HG03159 (cell line): Measurements from ENCODE around the gene FAM227B.
"Not testable (repeated sequence)": the region's sequence is repeated elsewhere in the genome, so short reads cannot be mapped to it uniquely, and the experiment has no call there.

Experiments
- ATAC-seq: cut with Tn5 transposase; IDR thresholded peaks from one replicate; pipeline ENCODE4 v1.9.1; 2021; ENCODE audit warnings: mild to moderate bottlenecking, moderate library complexity; ENCODE audit not compliant: unreplicated experiment

Gene FAM227B, protein sequence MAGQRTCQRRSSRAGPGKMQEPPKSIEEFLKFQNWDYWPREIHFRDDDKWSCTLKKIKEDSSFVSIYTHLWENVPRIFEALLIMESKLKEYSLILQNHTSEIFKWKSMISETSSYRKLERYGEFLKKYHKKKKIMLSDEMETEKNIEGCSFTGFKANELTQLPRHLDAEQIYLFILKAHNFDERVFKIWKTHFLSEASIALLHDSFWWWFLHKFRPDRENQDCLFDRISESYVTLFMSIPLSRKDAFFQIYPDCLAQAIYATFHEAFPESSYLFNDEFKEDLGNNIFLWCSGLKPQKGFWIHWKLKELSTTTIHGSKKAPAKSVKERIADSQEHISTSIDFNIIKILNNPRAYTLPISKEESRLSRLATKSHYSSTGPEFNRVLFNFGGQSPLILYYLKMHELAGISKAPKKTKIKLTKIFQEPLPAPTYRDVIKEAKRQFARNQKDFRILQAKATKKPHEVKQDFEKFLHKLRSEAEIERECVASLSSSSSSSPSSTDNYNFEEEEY

DNA sequence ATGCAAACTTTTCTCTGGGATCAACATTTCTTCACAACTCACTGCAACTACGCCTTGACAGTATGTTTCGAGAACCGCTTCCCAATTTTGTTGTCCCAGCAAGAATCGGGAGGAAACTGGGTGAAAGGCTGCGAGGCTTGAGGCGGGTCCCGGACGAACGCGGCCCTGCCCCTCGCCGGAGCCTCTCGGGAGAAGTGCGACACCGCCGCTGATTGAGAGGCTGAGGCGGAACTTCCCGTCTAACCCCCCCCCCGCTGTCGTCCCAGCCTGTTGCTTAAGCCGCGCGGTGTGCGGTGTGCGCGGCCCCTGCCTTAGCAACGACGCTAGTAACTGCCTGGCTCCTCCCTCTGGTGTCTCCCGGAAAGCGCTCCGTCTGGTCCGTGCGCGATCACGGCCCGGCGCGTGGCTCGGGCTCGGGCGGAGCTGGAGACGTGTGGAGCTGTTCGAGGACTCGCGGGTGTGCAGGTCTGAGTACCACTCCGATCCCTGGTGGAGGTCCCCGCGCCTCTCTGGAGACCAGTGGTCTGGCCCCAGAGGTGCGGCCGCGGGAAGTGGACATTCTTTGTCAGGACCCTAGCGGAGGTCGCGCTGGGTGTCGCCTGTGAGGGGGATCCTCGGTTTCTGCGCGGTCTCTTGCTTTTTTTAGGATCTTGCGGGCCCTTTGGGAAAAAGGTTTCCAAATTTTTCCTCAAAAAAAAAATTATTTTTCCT is at the start of gene FAM227B, which contains the start of gene DTWD1:
TSS of gene FAM227B (minus strand) at position 161 of the 711 bp plus-strand sequence. CDS start 5,647 bp downstream, outside the sequence.
TSS of gene DTWD1 (plus strand) at position 391 of the 711 bp plus-strand sequence. CDS start 4,120 bp downstream, outside the sequence.
- ATAC-seq = peak; percentile 97

DNA sequence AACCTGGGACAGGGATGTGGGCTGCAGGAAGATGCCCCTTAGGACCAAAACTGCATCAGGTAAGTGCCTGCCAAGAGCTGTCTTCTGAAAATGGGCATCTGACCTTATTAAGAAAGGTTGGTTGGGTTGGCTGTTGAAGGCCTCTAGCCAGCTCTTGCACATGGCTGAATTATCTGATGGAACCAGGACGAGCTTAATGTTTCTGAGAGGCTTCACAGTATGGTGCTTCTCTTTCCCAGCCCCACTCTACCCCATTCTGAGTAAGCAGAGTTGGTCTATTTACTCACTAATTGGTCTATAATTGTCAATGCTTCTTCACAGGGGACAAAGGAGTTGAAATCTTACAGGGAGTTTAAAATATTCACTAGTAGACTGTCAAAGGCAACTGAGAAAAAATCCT is 48.7 kb upstream of the FAM227B start:
- no peak for ATAC-seq

DNA sequence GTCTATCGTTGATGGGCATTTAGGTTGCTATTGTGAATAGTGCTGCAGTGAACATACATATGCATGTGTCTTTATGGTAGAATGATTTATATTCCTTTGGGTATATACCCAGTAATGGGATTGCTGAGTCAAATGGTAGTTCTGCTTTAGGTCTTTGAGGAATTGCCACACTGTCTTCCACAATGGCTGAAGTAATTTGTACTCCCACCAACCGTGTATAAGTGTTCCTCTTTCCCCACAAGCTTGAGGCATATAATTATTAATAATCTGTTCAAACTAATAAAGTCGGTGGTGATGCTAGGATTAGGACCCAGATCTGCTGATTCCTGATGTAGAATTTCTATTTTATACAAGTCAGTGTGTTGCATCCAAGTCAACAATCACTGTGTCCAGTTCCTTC is 45.9 kb upstream of the FAM227B start:
- ATAC-seq = not testable (repeated sequence)

DNA sequence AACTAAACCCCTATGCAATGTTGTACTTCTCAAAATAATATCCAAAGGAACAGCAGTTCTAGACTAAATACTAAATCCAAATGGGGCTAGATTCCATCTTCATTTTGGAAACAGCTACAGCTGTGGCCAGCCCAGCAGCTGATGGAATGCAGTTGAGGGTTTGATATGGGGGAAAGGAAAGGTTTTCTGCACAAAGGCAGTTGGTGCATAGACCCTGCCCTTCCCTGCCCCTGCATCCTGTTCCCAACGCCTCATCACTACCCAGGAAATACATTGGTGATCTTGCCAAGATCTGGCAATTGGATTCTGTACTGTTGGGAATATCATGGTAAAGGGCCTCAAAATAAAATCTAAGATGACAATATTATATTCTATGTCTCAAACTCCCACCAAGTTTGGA is 44.1 kb upstream of the FAM227B start:
- no peak for ATAC-seq

DNA sequence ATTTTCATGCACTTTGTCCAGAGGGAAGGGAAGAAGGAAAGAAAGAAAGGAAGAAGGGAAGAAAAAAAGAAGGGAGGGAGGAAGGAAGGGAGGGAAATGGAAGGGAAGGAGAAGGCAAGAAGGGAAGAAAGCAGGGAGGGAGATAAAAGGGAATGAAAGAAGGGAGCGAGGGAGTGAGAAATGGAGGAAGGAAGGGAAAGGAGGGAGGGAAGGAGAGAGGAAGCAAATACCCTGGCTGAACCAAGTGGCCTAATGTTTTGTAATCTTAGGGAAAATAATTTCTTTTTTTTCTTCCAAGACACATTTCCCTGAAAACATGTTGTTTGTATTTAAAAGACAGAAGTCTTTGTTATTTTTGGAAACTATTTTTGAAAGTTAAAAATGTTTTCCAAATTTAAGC is 36.1 kb upstream of the FAM227B start:
- ATAC-seq = no peak

DNA sequence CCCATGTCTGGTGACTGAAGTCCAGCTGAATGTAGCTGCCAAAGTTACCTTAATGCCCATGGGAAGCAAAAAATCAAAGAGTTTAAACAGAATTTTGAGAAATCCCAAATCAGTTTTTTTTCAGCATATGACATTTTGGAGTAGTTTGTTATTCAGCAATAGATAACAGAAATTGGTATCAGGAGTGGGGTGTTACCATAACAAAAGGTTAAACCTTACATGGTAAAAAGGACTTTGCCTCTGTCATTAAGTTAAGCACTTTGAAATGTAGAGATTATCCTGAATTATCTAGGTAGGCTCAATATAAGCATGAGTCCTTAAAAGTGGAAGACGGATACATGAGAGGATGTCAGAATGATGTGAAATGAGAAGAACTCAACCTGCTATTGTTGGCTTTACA is 32.3 kb upstream of the FAM227B start:
- ATAC-seq = no peak

DNA sequence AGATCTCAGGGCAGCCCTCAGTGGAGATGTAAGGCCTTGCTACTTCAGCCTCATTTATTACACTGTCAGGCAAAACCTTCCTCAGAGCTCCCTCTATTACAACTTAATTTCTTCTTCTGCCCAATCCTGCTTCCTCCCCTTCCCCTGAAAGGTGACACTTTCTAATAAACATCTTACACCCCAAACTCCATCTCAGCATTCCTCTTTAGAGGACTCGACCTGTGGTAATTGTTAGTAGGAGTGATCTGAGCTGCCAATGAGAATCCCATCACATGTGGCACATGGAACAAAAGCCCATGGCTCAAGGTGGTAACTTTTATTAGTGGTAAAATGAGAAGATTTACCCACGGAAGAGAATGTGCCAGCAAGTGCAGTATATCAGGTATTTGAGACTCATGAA is 30.1 kb upstream of the FAM227B start:
- no peak for ATAC-seq

DNA sequence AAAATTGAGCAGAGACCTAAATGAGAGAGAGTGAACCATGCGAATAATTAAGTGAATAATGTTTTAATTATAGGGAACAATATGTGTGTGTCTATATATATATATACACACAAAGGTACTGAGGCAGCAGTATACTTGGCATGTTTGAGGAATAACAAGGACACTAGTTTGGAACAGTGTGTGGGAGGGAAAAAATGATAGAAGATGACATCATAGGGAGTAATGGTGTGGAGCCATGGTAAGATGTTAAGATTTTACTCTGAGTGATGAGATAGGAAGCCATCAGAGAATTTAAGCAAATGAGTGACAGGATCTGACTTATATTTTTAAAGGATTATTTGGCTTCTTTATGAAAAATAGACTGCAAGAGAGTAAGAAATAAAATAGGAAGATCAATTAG is 29.4 kb upstream of the FAM227B start:
- ATAC-seq = no peak

DNA sequence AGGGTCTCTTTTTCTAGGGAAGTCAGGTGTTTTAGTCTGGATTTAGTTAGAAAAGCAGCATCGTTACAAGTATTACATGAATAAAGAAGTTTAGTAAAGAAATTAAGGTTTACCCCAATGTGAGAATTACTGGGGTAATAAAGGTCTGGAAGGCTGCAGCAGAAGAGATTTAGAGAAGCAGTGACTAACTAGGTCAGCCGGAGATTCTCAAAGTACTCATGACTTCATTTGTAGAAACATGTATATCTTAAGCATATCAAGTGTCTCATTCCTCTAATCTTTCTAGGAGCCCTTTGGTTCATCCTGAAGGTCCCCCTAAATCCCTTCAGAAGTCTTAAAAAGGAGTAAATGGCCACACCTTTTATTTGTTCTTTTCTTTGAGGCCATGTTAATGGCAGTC is 26.3 kb upstream of the FAM227B start:
- no peak for ATAC-seq

DNA sequence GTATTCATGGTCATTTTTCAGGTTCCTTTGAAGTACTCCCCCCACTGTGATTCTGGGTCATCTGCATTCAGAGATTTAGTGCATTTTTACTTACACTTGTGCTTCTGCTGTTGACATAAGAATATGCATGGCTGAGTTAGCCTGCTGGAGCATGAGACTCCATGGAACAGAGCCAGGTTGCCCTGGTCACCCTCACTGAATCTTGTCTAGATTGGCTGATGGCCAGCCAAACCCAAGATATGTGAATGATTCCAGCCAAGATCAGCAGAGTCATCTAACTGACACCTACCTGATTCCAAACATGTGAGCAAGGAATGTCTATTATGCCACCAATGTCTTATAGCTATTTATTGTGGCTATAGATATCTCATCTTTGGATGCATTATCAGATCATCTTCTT is 25.3 kb upstream of the FAM227B start:
- ATAC-seq = no peak

DNA sequence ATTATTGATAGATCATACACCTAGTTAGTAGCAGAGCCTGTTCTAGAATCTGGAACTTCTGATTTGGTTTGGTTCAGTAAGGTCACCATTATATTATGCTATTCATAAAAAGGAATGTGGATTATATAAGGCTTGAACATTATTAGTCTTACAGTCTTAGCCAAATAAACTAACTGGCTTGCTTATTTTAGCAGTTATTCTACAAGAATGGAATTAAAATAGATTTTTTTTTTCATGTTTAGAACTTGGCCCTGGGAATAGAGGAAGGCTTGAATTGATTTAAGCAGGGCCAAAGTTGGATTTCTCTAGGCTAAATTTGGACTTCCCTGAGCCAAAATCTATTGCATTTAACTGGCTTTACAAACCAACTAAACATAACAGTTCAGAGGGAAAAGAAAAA is 24.7 kb upstream of the FAM227B start:
- no peak for ATAC-seq

DNA sequence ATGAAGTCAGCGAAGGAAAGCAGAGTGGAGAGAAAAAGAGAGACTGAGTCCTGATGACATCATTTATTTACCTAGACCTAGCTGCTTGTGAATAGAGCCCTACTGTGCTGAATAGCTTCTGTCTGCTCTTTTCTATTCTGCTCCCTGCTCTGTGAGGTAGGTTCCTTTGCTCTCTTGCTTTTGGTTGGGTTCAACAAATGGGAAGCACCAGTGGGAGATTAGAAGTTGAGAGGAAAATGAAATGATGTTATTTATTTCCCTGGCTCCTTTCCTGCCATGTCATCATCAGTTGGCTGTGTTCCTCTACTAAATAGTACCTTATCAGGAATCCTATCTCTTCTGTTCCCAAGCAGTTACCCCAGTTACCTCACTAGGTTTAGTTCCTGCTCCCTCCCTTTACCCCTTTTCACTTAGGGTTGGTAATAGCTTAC is 23.8 kb upstream of the FAM227B start:
- no peak for ATAC-seq

DNA sequence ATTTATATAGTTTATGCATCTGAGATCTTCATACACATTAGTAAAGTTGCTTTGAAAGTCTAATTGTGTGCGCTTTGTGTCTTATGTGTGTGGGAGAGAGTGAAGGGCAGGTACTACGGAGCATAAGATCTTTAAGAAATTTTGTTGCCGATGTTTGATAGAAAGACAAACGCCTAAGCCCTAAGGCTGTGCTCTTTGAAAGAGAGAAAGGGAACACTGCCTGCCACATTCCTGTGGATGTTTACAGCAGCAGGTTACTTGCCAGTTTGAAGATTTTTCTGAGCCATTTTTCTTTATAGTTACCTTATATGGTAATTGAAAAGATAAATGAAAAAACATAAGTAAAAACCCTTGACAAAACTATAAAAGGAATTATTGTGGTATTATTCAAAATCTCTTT is 17.2 kb upstream of the FAM227B start:
- no peak for ATAC-seq

DNA sequence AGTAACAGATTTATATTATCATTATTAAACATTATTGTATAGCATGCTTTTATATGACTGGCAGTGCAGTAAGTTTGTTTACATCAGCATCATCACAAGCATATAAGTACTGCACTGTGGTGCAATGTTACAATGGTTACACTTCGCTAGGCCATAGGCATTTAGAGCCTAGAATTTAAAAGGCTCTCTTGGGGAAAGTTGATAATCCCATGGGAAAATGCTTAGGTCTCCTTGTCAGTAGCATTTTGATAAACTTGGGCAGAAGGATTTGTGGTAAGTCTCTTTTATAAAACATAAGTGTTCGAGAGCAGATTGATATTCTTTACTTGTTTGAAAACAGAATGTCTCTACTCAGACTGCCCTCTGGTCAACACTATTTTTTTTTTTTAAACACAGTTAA is 7.8 kb upstream of the FAM227B start:
- ATAC-seq = no peak

DNA sequence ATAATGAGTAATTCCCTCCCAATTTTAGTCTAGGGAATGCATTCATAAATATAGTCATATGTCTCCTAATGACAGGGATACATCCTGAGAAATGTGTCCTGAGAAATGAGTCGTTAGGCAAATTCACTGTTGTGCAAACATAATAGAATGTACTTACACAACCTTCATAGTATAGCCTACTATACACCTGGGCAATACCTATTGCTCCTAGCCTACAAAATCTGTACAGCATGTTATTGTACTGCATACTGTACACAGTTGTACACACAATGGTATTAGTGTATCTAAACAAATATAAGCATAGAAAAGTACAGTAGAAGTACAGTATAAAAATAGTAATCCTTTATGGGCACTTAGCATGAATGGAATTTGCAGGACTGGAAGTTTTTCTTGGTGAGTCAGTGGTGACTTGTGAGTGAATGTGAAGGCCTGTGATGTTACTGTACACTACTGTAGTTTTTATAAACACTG is 6.8 kb upstream of the FAM227B start:
- ATAC-seq = no peak

DNA sequence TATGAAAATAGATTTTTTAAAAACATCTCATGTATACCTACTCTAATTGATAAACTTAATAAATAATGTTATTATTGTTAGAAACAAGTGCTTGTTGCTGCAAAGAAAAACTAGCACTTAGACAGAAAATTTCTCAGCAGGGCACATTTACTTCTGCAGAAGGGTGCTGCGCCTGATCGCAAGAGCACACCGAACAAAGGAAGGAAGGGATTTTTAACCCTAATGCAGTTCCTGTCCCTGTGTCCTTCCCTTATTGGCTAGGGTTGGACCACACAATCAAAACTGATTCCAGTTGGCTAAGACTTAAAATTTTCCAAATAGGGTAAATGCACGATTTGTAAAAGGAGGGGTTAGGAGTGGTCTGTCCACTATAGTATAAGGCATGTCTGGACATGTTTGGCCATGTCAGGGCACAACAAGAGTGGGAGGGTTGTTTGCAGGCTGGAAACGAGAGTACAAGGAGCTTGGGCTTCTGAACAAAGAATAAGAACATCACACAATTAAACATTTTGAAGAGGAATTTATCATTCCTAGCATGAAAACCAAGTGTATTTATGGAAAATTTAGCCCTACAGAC is 4.9 kb upstream of the FAM227B start:
- no peak for ATAC-seq

DNA sequence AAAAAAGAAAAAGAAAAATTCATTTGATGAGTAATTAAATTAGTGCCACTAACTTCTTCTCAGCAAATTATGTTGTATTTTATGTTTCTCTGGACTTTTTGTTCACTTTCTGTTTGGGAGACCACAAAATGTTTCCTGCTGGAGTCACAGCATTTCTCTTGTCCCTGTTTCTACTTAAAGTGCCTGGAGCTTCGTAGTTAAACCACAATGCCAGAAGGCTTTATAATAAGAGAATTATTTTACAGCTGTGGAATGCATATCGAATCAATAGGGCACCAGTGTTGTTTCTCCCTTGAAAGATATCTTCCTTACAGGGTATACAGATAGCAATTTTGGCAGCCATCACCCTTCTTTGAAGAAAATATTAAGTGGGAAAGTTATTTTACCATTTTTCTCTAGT is 3.4 kb upstream of the FAM227B start:
- ATAC-seq = no peak

DNA sequence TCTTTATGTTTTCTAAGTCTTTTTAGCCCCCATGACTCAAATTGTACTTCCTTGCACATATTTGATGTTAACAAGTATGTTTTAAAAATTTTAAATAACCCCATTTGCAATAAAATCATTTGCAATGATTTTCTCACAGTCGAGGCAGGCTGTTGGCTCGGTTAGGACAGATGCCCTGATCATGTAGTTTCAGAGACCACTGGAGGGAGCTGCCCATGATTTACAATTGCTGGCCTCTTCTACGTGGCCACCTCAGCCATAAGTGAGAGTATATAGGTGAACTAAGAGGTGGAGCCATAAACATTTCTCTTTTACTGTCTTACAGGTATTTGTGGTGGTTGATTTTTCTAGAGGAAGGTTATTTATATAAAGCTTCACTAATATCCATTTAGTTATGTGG is 1.9 kb upstream of the FAM227B start:
- no peak for ATAC-seq

DNA sequence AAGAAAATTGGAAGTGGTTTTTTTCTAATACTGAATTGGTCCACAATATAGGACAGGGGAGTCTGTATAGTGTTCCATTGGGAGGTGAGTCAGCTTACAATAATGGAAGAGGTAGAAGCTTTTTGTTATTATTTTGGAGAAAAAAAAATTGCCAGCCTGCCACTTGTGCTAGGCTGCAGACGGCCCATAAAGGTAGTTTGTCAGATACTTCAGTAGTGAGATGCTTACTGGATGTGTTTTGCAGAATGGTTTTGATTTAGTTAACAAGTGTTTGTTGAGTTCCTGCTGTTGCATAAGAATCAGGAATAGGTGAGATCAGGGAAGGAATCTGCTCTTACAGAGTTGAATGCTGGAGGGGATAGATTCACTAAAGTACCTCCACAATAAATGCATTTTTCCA is 1.3 kb upstream of the FAM227B start:
- ATAC-seq = no peak

DNA sequence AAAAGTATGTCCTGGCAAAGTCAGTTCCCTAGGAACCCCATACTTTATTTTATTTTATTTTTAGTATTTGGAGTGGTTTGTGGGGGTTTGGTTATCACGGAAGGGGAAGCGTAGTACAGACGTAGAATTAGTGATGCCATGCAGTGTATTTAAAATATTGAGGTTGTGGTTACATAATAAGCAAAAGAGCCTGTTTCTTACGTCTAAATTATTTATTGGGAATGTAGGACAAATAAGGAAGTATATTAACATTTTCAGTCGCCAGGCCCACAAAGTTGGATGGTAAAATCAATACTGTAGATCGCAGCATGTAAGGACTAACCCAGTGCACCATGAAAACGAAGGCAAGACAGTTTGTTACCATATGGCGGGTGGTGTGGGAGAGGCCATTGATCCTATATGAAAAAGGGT is 788 bp upstream of the FAM227B start:
- ATAC-seq = no peak

DNA sequence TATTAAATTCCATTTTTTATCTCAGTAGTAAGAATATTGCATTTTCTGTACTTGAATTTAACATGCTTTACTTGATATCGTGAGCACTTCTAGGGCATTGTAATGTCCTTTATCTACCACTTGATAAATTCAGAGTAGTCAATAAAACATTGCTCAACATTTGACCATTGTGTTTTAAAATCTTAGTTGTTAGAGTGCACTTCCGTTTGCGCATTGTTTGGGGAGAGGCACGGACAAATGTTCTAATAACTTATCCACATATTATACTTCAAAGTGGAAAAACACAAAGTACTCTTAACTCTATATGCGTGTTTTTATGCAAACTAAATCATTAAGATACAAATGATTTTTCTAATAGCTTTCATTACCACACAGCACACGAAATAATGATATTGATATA is 419 bp downstream of the FAM227B start:
- peak; percentile 0 for ATAC-seq

DNA sequence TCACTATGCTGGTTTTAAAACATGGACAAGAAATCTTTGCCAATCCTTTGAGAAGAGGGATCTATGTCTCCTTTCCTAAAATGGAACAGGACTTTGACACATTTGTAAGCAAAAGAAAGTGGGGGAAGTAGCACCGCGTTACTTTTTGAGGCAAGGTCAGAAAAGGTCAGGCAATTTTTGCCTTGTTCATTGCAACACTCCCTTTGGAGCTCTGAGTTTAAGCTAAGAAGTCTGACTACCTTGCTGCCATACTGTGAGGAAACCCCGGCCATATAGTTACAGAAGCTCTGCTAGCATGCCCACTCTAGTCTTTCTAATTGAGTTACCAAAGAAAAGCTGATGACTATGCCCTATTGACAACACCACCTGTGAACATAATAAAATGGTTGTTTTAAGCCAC is 1.4 kb downstream of the FAM227B start:
- no peak for ATAC-seq
